Measurements from ENCODE around the gene KDM1B.
A peak's percentile ranks its signal among the peaks of the same experiment; 100 is the strongest.

Gene KDM1B

DNA sequence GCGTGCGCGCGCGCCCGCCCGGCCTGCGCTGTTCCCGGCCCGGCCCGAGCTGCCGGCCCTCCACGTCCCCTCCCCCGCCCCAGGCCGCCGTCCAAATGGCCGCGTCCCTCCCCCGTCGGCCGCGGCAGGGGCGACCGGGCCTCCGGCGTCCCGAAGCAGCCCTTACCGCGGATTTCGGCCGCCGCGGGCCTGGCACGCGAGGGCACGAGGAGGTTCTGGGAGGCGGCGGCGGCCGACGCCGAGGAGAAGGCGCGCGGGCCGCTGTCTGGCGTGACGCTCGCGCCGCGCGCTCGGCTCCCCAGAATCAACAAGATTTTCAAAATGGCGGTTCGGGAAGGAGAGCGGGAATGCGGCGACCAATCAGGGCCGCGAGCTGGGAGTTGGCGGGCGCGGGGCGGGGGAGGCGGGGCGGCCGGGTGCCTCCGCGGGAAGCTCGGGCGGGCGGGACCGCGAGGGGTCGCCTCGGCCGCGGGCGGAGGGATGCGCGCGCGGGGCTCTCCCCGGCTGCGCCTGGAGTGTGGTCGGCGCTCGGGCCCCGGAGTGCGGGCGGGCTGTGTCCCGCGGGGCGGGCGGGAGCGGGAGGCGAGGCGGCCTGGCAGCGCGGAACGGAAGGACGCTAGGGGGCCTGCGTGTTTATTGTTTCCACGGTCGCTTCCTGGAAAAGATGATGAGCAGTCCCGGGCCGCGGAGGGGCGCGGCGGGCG lies 109.1 kb downstream of the KDM1B start, which contains the start of gene DEK:
Gene DEK (minus strand): TSS at position 312 of the 704 bp plus-strand sequence. CDS start 543 bp downstream, outside the sequence.
- DNase-seq, result peak; percentile 90 to 95 (median 94)

GRCh38 chr6:18264923-18265377 lies 109.7 kb downstream of the KDM1B start:
- DNase-seq, result no peak

GRCh38 chr6:18265787-18266522 lies 110.7 kb downstream of the KDM1B start:
- no peak for DNase-seq

DNA sequence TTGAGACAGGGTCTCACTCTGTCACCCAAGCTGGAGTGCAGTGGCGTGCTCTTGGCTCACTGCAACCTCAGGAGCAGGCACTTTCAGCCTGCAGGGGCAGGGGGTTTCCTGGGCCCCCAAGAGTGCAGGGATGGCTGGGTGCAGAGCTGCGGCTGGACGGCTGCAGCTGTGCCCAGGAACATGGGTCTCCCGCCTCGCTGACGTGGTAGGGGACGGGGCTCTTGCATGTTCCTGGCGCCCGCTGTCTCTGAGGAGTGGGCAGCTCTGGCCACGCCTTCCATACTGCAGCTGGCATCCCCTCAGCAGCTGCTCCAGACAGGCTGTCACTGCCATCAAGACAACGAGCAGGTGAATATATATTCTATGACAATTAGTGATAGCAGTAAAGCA lies 111.3 kb downstream of the KDM1B start:
- DNase-seq, result no peak

GRCh38 chr6:18268066-18268465 lies 112.8 kb downstream of the KDM1B start:
- DNase-seq, result no peak

- no peak for DNase-seq
Measured at GRCh38 chr6:18269253-18269652, 114.0 kb downstream of the KDM1B start.

GRCh38 chr6:18269717-18270116 lies 114.5 kb downstream of the KDM1B start:
- DNase-seq, result no peak

DNA sequence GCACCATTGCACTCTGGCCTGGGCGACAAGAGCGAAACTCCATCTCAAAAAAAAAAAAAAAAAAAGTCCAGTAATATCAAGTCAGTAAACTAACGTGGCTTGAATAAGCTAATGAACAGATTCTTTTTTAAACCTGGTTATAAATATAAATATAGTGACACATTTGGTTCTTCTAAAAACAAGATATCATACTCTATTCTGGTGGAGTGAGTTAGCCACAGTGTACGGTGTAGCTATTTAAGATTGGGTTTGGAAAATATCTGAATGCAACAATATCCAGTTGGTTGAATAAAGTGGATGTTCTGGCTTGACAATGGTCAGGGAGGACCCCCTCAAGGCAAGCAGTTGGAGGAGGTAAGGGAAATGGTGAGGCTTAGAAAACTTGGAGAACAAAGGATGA lies 115.0 kb downstream of the KDM1B start:
- no peak for DNase-seq

All from NCI-H1417 (cell line).